IPS-NIHi11 (cell line): ENCODE data around the gene AICDA.

Experiments
- DNase-seq: peaks from one replicate; pipeline ENCODE4 v3.0.0; 2012; ENCODE audit warnings: mixed read lengths, low spot score

Gene AICDA

GRCh38 chr12:8554451-8555195 is 58.0 kb downstream of the AICDA start:
- peak; percentile 17 for DNase-seq

- DNase-seq, result peak; percentile 26
These were observed 59.5 kb downstream of the AICDA start for GRCh38 chr12:8553088-8553627.
